ENCODE results near the gene UNC80.
A peak's percentile ranks its signal among the peaks of the same experiment; 100 is the strongest.

The UNC80 gene

GRCh38 chr2:209806318-209806717 is 34.7 kb downstream of the UNC80 start:
- DNase-seq (ENCODE audit: low spot score), result no peak

- peak; percentile 33 for DNase-seq (ENCODE audit: low spot score)
These were observed 36.9 kb downstream of the UNC80 start for GRCh38 chr2:209808521-209808920.

GRCh38 chr2:209809256-209809655 is 37.6 kb downstream of the UNC80 start:
- no peak for DNase-seq (ENCODE audit: low spot score)

- DNase-seq (ENCODE audit: low spot score), result no peak
These were observed 46.2 kb downstream of the UNC80 start for GRCh38 chr2:209817844-209818271.

- DNase-seq (ENCODE audit: low spot score), result no peak
These were observed 47.3 kb downstream of the UNC80 start for GRCh38 chr2:209818939-209819338.

GRCh38 chr2:209821806-209822205 is 50.2 kb downstream of the UNC80 start:
- DNase-seq (ENCODE audit: low spot score), result no peak

GRCh38 chr2:209823484-209823883 is 51.9 kb downstream of the UNC80 start:
- DNase-seq (ENCODE audit: low spot score), result no peak

- DNase-seq (ENCODE audit: low spot score), result no peak
These were observed 52.8 kb downstream of the UNC80 start for GRCh38 chr2:209824391-209824790.

- no peak for DNase-seq (ENCODE audit: low spot score)
These were observed 59.3 kb downstream of the UNC80 start for GRCh38 chr2:209830722-209831465.

- no peak for DNase-seq (ENCODE audit: low spot score)
These were observed 63.1 kb downstream of the UNC80 start for GRCh38 chr2:209834767-209835166.

- no peak for DNase-seq (ENCODE audit: low spot score)
These were observed 68.8 kb downstream of the UNC80 start for GRCh38 chr2:209840434-209840833.

- DNase-seq (ENCODE audit: low spot score), result no peak
These were observed 74.0 kb downstream of the UNC80 start for GRCh38 chr2:209845666-209846065.

- no peak for DNase-seq (ENCODE audit: low spot score)
These were observed 93.2 kb downstream of the UNC80 start for GRCh38 chr2:209864716-209865295.

- DNase-seq (ENCODE audit: low spot score), result no peak
These were observed 96.8 kb downstream of the UNC80 start for GRCh38 chr2:209868271-209868994.

- no peak for DNase-seq (ENCODE audit: low spot score)
These were observed 98.4 kb downstream of the UNC80 start for GRCh38 chr2:209870067-209870466.

- DNase-seq (ENCODE audit: low spot score), result no peak
These were observed 101.0 kb downstream of the UNC80 start for GRCh38 chr2:209872675-209873074.

- DNase-seq (ENCODE audit: low spot score), result no peak
These were observed 103.6 kb downstream of the UNC80 start for GRCh38 chr2:209875270-209875669.

- no peak for DNase-seq (ENCODE audit: low spot score)
These were observed 104.6 kb downstream of the UNC80 start for GRCh38 chr2:209876211-209876610.

- no peak for DNase-seq (ENCODE audit: low spot score)
These were observed 107.1 kb downstream of the UNC80 start for GRCh38 chr2:209878701-209879100.

- DNase-seq (ENCODE audit: low spot score), result no peak
These were observed 129.0 kb downstream of the UNC80 start for GRCh38 chr2:209900638-209901037.

GRCh38 chr2:209901172-209901571 is 129.5 kb downstream of the UNC80 start:
- DNase-seq (ENCODE audit: low spot score), result no peak

- DNase-seq (ENCODE audit: low spot score), result no peak
These were observed 134.1 kb downstream of the UNC80 start for GRCh38 chr2:209905691-209906090.

GRCh38 chr2:209907746-209908145 is 136.1 kb downstream of the UNC80 start:
- DNase-seq (ENCODE audit: low spot score), result no peak

All from D341Med (cell line).